ENCODE data around the gene CEP170B.
"Not testable (repeated sequence)": the region's sequence is repeated elsewhere in the genome, so short reads cannot be mapped to it uniquely, and the experiment has no call there.

The CEP170B gene

GRCh38 chr14:104843442-104844305, 21.4 kb upstream of the CEP170B start:
- FAIRE-seq (no peak), DNase-seq (ENCODE audit: extremely low spot score, insufficient read length, low read depth) (no peak)

GRCh38 chr14:104844306-104845032, 20.6 kb upstream of the CEP170B start:
- no peak for DNase-seq (ENCODE audit: extremely low spot score, insufficient read length, low read depth)
- FAIRE-seq = no peak

- FAIRE-seq (no peak), DNase-seq (ENCODE audit: extremely low spot score, insufficient read length, low read depth) (no peak)
Observed at GRCh38 chr14:104845033-104845666, 19.9 kb upstream of the CEP170B start.

GRCh38 chr14:104845834-104846441, 19.1 kb upstream of the CEP170B start:
- no peak for FAIRE-seq

GRCh38 chr14:104852280-104852663, 12.8 kb upstream of the CEP170B start:
- FAIRE-seq = no peak

More at GRCh38 chr14:104845834-104846441, 19.1 kb upstream of the CEP170B start:
- no peak for DNase-seq (ENCODE audit: extremely low spot score, insufficient read length, low read depth)

GRCh38 chr14:104855532-104856090, 9.5 kb upstream of the CEP170B start:
- FAIRE-seq (no peak), DNase-seq (ENCODE audit: extremely low spot score, insufficient read length, low read depth) (no peak)

More at GRCh38 chr14:104852280-104852663, 12.8 kb upstream of the CEP170B start:
- DNase-seq (ENCODE audit: extremely low spot score, insufficient read length, low read depth) = no peak

GRCh38 chr14:104856157-104856868, 8.8 kb upstream of the CEP170B start:
- DNase-seq (ENCODE audit: extremely low spot score, insufficient read length, low read depth) (no peak), FAIRE-seq (no peak)

GRCh38 chr14:104856869-104857860, 7.9 kb upstream of the CEP170B start:
- FAIRE-seq (no peak), DNase-seq (ENCODE audit: extremely low spot score, insufficient read length, low read depth) (no peak)

GRCh38 chr14:104857931-104858330, 7.1 kb upstream of the CEP170B start:
- not testable (repeated sequence) for DNase-seq (ENCODE audit: extremely low spot score, insufficient read length, low read depth); FAIRE-seq

GRCh38 chr14:104858811-104859426, 6.1 kb upstream of the CEP170B start:
- FAIRE-seq (no peak), DNase-seq (ENCODE audit: extremely low spot score, insufficient read length, low read depth) (no peak)

- DNase-seq (ENCODE audit: extremely low spot score, insufficient read length, low read depth) (no peak), FAIRE-seq (no peak)
Observed at GRCh38 chr14:104859900-104860299, 5.2 kb upstream of the CEP170B start.

GRCh38 chr14:104860414-104860813, 4.7 kb upstream of the CEP170B start:
- DNase-seq (ENCODE audit: extremely low spot score, insufficient read length, low read depth) (no peak), FAIRE-seq (no peak)

- FAIRE-seq = no peak
- no peak for DNase-seq (ENCODE audit: extremely low spot score, insufficient read length, low read depth)
Observed at GRCh38 chr14:104863131-104863862, 1.8 kb upstream of the CEP170B start.

- FAIRE-seq (no peak), DNase-seq (ENCODE audit: extremely low spot score, insufficient read length, low read depth) (no peak)
Observed at GRCh38 chr14:104863923-104864266, 1.2 kb upstream of the CEP170B start.

- no peak for DNase-seq (ENCODE audit: extremely low spot score, insufficient read length, low read depth)
- FAIRE-seq = no peak
Observed at GRCh38 chr14:104864267-104865080, 594 bp upstream of the CEP170B start.

GRCh38 chr14:104865631-104866441, 768 bp downstream of the CEP170B start:
- no peak for FAIRE-seq
- no peak for DNase-seq (ENCODE audit: extremely low spot score, insufficient read length, low read depth)

Data from GM18507 (cell line).